ENCODE measurements around the gene ZFAND3. TPM values are rescaled to one million over a fixed set of nuclear protein-coding genes. Genes with fewer than 3 reads are reported as not detected.

The ZFAND3 gene
- total RNA-seq, 4 donors from 2014 or later, result 45.0 to 55.2 (median 49.5) TPM

DNA sequence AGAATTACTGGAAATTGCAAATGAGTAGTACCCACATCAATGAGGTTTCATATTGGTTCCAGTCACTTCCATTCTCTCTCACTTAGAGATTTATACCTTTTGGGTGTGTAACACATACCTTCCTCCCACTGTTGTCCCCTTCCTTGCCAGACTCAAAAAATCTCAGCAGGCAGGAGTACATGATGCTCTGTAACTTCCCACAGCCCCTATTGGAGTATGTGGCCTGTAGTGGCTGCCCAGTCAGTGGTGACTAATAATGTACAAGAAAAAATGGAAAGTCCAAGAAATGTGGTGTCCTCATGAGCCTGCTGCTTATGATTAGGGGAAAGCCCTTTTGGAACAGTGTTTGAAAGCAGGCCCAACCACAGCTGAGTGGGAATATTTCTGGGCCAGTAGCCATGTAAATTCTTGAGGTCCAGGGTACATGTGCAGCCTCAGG, 312.0 kb downstream of the ZFAND3 start:
- TF ChIP-seq, protein P1, sequence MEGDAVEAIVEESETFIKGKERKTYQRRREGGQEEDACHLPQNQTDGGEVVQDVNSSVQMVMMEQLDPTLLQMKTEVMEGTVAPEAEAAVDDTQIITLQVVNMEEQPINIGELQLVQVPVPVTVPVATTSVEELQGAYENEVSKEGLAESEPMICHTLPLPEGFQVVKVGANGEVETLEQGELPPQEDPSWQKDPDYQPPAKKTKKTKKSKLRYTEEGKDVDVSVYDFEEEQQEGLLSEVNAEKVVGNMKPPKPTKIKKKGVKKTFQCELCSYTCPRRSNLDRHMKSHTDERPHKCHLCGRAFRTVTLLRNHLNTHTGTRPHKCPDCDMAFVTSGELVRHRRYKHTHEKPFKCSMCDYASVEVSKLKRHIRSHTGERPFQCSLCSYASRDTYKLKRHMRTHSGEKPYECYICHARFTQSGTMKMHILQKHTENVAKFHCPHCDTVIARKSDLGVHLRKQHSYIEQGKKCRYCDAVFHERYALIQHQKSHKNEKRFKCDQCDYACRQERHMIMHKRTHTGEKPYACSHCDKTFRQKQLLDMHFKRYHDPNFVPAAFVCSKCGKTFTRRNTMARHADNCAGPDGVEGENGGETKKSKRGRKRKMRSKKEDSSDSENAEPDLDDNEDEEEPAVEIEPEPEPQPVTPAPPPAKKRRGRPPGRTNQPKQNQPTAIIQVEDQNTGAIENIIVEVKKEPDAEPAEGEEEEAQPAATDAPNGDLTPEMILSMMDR (IDR thresholded peaks at IDR 0.05 in 4 of 5, conservative IDR thresholded peaks at IDR 0.05 in 1 of 5), result no peak
- no peak for TF ChIP-seq POLR2A (IDR thresholded peaks at IDR 0.05)
- Histone ChIP-seq H3K27ac (no peak overlapping the region), H3K9me3 (no peaks in the 10 kb centered on the region), H3K27me3 (no peaks in the 10 kb centered on the region), H3K4me1 (peaks cover 7 to 10% of the 10 kb centered on the region in 2 donors), H3K4me3 (no peak overlapping the region), H3K36me3 (no peaks in the 10 kb centered on the region)
- DNase-seq (no peak), ATAC-seq (no peak)
- in situ Hi-C loops (cut with MboI; ENCODE audit: low sequenced_read_pairs in 4 of 4) (no loop called here), intact Hi-C loops (cut with DNase I; ENCODE audit: low total_unique reads) (no loop called here)

- H3K4me1 ChIP-seq, result peaks cover 7 to 8% of the 10 kb centered on the region in 2 donors
- no peak overlapping the region for H3K27ac ChIP-seq
- TF ChIP-seq, protein P1 (IDR thresholded peaks at IDR 0.05 in 4 of 5, conservative IDR thresholded peaks at IDR 0.05 in 1 of 5), result no peak
- no peak for TF ChIP-seq POLR2A (IDR thresholded peaks at IDR 0.05)
- DNase-seq (no peak), ATAC-seq (no peak)
- no peaks in the 10 kb centered on the region for H3K36me3 ChIP-seq
- H3K9me3 ChIP-seq, result no peaks in the 10 kb centered on the region
- in situ Hi-C loops (cut with MboI; ENCODE audit: low sequenced_read_pairs in 4 of 4) (no loop called here), intact Hi-C loops (cut with DNase I; ENCODE audit: low total_unique reads) (no loop called here)
- no peaks in the 10 kb centered on the region for H3K27me3 ChIP-seq
- no peak overlapping the region for H3K4me3 ChIP-seq
These were observed 314.6 kb downstream of the ZFAND3 start for GRCh38 chr6:38133932-38134703.

DNA sequence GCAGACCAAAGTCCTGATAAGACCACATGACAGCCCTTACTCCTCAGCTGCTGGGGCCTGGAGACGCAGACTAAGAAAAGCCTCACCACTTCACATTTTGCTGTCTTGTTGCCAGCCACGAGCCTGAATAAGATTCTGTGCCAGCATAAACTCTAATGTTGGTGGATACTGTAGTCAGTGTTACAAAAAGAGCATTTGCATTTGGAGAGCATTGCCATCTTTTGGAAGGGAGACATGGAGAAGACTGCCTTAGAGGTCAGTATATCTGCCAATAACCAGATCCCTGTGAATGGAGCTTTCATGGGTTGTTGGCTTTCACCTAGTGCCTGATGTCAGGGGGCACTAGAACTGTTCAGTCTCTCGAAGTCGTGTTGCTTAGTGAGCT, 315.2 kb downstream of the ZFAND3 start:
- Histone ChIP-seq H3K4me3 (no peak overlapping the region), H3K4me1 (peaks cover 7 to 8% of the 10 kb centered on the region in 2 donors), H3K36me3 (no peaks in the 10 kb centered on the region), H3K9me3 (no peaks in the 10 kb centered on the region), H3K27ac (no peak overlapping the region), H3K27me3 (no peaks in the 10 kb centered on the region)
- DNase-seq (no peak), ATAC-seq (no peak)
- TF ChIP-seq, protein P1 (IDR thresholded peaks at IDR 0.05 in 4 of 5, conservative IDR thresholded peaks at IDR 0.05 in 1 of 5), result no peak
- TF ChIP-seq POLR2A (IDR thresholded peaks at IDR 0.05), result no peak
- intact Hi-C loops (cut with DNase I; ENCODE audit: low total_unique reads), result no loop called here
- in situ Hi-C loops (cut with MboI; ENCODE audit: low sequenced_read_pairs in 4 of 4), result no loop called here

- DNase-seq (no peak), ATAC-seq (no peak)
- Histone ChIP-seq H3K36me3 (no peaks in the 10 kb centered on the region), H3K27ac (no peak overlapping the region), H3K9me3 (no peaks in the 10 kb centered on the region), H3K4me1 (peaks cover 3% of the 10 kb centered on the region in 2 donors), H3K27me3 (no peaks in the 10 kb centered on the region), H3K4me3 (no peak overlapping the region)
- TF ChIP-seq, protein P1 (IDR thresholded peaks at IDR 0.05 in 4 of 5, conservative IDR thresholded peaks at IDR 0.05 in 1 of 5), result no peak
- no peak for TF ChIP-seq POLR2A (IDR thresholded peaks at IDR 0.05)
- intact Hi-C loops (cut with DNase I; ENCODE audit: low total_unique reads), result no loop called here
- in situ Hi-C loops (cut with MboI; ENCODE audit: low sequenced_read_pairs in 4 of 4), result no loop called here
These were observed 317.0 kb downstream of the ZFAND3 start for GRCh38 chr6:38136547-38136946.

Measured in gastrocnemius medialis (tissue), 4 donors.